CD4-positive, alpha-beta T cell treated with Interleukin-4 for 4 hours (primary cell): ENCODE measurements around the gene HEYL.
A peak's percentile ranks its signal among the peaks of the same experiment; 100 is the strongest.

ENCODE experiments used
- DNase-seq: peaks from one replicate; pipeline ENCODE4 v3.0.0-alpha.2; 2020

The HEYL gene

GRCh38 chr1:39662861-39663260 is 23.4 kb upstream of the HEYL start:
- DNase-seq, result no peak

DNA sequence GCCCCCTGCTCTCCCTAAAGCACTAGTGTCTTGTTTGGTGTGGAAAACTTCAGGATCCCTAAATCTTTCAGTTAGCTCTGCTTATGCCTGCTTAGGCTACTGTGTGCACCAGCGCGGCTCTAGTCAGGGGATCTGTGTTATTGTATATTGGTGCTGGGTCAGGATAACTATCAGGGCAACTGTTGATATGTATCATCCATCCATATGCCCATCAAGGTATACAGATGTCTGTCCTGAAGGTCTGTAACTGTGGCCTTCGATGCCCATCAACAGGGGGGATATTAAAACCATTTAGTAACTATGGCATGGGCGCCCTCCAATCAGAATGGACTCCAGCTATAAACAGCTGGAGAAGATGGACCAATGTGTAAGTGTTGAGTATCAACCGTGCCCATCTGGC is 20.1 kb upstream of the HEYL start:
- no peak for DNase-seq

DNA sequence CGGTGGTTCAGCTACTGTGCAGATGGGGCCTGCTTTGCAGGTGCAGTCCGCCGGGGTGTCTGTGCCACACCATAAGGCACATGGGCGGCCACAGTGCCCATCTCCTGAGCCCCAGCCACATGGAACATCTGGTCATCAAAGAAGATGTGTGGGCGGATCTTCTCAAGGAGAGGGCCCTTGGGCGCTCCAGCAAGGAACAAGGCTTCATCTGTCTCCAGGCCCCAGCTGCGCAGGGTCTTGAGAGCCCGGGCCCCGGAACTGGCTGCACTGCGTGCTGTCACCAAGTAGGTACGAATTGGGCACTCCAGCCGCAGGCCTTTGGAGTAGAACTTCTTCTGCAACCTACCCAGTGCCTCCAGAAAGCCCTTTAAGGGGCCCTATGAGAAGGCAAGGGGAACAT is 19.7 kb upstream of the HEYL start:
- no peak for DNase-seq

DNA sequence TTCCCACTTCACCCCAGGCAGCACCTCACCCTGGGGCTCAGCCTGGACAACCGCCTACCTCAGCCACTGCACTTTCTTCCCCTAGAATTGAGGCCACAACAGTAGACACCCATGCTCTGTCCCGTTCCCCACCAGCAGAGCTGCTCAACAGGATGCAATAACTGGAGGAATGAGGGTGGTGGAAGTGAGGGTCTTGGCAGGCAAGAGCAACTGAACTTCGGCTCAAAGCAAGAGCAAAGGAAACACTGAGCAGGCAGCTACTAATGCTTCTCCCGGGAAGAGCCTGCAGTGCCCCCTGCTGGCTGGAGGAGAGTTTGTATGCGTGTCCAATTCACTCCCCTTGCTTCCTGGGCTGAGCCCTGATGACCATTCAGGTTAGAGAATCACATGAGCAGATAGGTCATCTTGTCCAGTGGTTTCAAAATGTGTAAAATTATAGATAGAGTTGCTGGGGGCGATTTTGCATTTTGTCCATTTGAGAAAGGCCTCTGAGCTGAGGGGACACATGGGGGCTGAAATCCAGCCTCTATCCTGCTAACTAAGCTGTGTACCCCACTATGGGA is 18.6 kb upstream of the HEYL start:
- DNase-seq, result peak; percentile 56

- DNase-seq, result no peak
Observed at GRCh38 chr1:39657402-39657801, 18.0 kb upstream of the HEYL start.

- DNase-seq, result no peak
Observed at GRCh38 chr1:39656391-39656790, 16.9 kb upstream of the HEYL start.

DNA sequence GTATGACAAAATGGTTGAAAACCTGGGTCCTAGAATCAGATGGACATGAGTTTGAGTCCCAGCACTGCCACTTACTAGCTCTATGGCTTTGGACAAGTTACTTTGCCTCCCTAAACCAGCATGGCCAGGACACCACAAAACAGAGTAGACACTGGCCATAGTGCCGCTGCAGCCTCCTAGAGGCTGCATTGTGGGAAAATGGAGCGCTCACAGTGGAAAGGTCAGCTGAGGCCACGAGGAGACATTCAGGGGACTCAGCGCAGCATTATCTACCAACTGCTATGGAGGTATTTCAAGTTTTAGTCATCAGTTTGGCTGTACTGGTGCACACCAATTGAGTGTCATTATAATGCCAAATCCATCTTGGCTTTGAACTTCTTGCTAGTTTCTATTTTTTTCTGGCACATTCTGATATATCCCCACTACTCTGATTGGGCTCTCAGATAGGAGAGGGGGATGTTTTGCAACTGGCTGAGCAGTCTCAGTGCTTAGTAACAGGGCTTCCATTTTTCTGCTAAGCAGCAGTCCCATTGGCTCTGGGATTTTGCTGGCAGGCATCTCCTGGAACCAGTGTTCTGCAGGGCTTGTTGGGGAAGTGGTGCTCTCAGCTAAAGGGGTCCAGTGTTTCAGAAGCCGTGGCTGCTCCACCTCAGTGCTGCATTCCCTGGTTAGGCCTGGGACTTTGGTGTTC is 16.3 kb upstream of the HEYL start:
- no peak for DNase-seq

- DNase-seq, result no peak
Observed at GRCh38 chr1:39654291-39654690, 14.8 kb upstream of the HEYL start.

- DNase-seq, result peak; percentile 77
Observed at GRCh38 chr1:39653546-39654031, 14.1 kb upstream of the HEYL start.

GRCh38 chr1:39652554-39652953 is 13.1 kb upstream of the HEYL start:
- no peak for DNase-seq

DNA sequence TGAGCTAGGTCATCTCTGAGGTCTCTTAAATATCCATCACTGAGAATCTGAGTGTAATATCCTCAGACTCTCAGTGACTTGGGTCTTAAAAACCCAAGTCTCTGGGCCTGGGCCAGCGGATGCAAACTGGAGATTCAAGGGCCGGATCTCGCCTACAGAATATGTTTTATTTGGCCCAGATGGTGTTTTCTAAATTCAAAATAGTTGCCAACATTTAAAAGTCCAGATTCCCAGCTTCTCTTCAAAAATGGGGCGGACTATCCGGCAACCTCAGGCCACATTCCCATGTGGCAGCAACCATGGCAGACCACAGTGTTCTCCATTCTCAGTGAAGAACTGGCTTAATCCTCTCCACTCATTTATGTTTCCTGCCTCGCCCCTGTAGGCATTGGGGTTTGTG is 12.7 kb upstream of the HEYL start:
- no peak for DNase-seq

DNA sequence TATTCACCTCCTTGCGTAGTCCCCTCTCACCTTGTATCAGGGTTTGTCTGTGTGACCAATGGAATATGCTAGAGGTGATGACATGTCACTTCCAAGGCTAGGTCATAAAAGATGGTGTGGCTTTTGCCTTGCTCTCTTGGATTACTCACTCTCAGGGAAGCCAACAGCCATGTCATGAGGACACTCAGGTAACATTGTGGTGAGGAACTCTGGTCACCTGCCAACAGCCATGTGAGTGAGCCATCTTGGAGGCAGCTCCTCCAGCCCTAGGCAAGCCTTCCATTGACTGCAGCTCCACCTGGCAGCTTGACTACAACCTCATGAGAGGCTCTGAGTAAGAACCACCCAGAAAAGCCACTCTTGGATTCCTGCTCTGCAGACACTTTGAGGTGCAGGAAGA is 11.0 kb upstream of the HEYL start:
- DNase-seq, result no peak

GRCh38 chr1:39649636-39650185 is 10.3 kb upstream of the HEYL start:
- DNase-seq, result no peak

DNA sequence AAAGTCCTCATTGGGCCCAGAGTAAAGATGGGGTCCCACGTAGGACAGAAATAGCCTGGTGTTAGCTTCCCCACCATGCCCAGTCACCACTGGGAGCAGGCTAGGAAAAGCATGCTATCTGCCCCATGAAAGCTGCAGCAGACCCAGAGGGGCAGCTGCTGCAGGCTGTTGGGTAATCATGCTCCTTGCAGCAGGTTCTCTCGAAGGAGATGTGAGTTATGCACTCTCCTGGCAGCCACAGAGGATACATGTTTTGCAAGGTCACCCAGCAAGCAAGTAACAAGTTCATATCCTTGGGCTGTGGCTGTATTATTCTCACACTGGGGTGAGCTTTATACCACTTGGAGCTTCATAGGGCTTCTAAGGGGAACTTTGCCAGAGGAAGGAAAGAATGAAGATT is 9.1 kb upstream of the HEYL start:
- DNase-seq, result no peak

GRCh38 chr1:39647247-39647646 is 7.8 kb upstream of the HEYL start:
- no peak for DNase-seq

- DNase-seq, result no peak
Observed at GRCh38 chr1:39646232-39647081, 7.0 kb upstream of the HEYL start.

GRCh38 chr1:39645411-39646043 is 6.1 kb upstream of the HEYL start:
- no peak for DNase-seq

DNA sequence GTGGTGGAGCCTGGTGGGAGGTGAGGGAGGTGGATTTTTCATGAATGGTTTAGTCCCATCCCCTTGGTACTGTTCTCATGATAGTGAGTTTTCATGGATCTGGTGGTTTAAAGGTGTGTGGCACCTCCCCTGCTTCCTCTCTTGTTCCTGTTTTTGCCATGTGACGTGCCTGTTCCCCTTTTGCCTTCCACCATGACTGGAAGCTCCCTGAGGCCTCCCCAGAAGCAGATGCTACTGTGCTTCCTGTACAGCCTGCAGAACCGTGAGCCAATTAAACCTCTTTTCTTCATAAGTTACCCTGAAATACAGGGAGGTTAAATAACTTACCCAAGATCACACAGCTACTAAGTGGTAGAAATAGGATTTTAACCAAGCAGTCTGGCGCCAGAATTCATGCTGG is 4.3 kb upstream of the HEYL start:
- no peak for DNase-seq

GRCh38 chr1:39642796-39643195 is 3.4 kb upstream of the HEYL start:
- DNase-seq, result no peak

- DNase-seq, result no peak
Observed at GRCh38 chr1:39640861-39641260, 1.4 kb upstream of the HEYL start.

- no peak for DNase-seq
Observed at GRCh38 chr1:39638965-39639304, 508 bp downstream of the HEYL start.

- DNase-seq, result no peak
Observed at GRCh38 chr1:39637361-39637760, 2.1 kb downstream of the HEYL start.

GRCh38 chr1:39635871-39636210 is 3.6 kb downstream of the HEYL start:
- no peak for DNase-seq
